ENCODE data around the gene MYBBP1A.

The MYBBP1A gene

DNA sequence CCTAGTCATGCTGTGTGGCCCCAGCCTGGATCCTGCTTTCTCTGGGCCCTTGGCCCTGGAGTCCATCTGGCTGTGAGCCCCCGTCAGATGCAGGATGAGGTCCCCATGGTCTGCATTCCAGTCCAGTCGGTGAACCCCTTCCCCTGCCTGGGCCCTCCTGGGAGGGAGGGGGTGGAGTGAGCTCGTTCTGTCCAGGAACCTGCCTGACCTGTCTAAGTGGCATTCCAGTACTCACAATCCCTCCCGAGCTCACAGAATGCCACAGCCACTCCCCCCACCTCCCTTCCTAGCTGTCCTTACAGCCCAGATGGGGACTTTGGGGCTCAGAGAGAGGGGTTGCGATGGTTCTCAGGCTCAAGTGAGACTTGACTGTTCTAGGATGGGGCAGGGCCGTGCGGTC lies 41.0 kb downstream of the MYBBP1A start:
- Histone ChIP-seq H3K4me2 (peak overlapping the region in 2 of 11 experiments; percentile 4 to 8; a peak in 1 of 22 replicates), H3K9ac (peak overlapping the region in 2 of 11 experiments; percentile 6 to 14; a peak in 4 of 22 replicates), H3K4me3 (no peak overlapping the region), H3K9me3 (replicated peaks in 1 of 11) (no peaks in the 10 kb centered on the region), H4K20me1 (peaks cover 0 to 17% (median 0%) of the 10 kb centered on the region in 11 experiments; a peak in 4 of 22 replicates), H3K36me3 (no peaks in the 10 kb centered on the region), H3K27ac (peak overlapping the region in 6 of 11 experiments; percentile 9 to 59 (median 24); a peak in 8 of 22 replicates), H3K4me1 (peaks cover 56 to 97% (median 84%) of the 10 kb centered on the region in 10 experiments), H3K27me3 (no peaks in the 10 kb centered on the region)
- no peak for TF ChIP-seq Cebpa-rat (IDR thresholded peaks at IDR 0.05)

DNA sequence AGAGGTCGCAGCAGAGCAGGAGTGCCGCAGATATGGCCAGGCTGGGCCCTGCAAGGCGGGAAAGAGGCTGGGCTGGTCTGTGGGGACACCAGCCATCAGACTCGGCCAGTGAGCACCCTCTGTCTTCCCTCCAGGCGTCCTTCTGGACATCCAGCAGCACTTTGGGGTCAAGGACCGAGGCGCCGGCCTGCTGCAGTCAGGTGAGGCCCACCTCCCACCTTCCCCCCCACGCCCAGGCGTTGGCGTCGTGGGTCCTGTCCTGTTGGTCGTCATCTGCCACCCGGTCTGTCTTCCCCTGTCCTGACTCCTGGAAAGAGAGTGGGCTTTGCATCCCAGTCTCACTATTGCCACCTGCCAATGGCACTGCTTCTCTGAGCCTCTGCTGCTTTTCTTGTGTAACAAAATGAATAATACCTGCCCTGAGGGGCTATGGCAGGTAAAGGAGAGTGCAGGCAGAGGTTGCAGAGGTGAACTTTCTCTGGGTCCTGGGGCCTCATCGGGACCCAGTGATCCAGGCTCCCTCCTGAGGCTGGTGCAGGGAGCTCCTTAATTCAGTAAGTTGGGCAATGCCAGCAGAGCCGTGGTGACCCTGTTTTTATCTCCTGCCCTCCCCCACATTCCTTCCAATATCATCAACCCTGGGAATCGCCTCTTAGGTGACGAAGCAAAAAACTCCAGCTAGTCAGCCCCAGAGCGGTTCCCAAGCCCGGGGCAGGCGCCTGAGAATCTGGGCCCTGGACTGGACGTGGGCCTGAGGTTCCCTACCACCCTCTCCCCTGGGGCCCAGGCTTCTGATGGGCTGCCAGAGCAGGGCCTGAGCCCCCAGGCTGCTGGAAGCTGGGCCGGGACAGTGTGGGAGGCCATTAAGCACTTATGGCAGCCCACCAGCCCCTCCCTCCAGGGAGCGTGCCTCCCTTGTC lies 41.8 kb downstream of the MYBBP1A start:
- peaks cover 0 to 25% (median 0%) of the 10 kb centered on the region in 11 experiments; a peak in 4 of 22 replicates for H4K20me1 ChIP-seq
- H3K4me3 ChIP-seq = no peak overlapping the region
- peak overlapping the region in 2 of 11 experiments; percentile 4 to 8; a peak in 1 of 22 replicates for H3K4me2 ChIP-seq
- no peaks in the 10 kb centered on the region for H3K9me3 ChIP-seq (replicated peaks in 1 of 11)
- TF ChIP-seq Cebpa-rat (IDR thresholded peaks at IDR 0.05) = no peak
- H3K4me1 ChIP-seq = peaks cover 56 to 97% (median 84%) of the 10 kb centered on the region in 10 experiments
- peak overlapping the region in 1 of 11 experiments; percentile 14; a peak in 4 of 22 replicates for H3K9ac ChIP-seq
- H3K27ac ChIP-seq = peak overlapping the region in 6 of 11 experiments; percentile 9 to 59 (median 24); a peak in 8 of 22 replicates
- H3K27me3 ChIP-seq = no peaks in the 10 kb centered on the region
- no peaks in the 10 kb centered on the region for H3K36me3 ChIP-seq

DNA sequence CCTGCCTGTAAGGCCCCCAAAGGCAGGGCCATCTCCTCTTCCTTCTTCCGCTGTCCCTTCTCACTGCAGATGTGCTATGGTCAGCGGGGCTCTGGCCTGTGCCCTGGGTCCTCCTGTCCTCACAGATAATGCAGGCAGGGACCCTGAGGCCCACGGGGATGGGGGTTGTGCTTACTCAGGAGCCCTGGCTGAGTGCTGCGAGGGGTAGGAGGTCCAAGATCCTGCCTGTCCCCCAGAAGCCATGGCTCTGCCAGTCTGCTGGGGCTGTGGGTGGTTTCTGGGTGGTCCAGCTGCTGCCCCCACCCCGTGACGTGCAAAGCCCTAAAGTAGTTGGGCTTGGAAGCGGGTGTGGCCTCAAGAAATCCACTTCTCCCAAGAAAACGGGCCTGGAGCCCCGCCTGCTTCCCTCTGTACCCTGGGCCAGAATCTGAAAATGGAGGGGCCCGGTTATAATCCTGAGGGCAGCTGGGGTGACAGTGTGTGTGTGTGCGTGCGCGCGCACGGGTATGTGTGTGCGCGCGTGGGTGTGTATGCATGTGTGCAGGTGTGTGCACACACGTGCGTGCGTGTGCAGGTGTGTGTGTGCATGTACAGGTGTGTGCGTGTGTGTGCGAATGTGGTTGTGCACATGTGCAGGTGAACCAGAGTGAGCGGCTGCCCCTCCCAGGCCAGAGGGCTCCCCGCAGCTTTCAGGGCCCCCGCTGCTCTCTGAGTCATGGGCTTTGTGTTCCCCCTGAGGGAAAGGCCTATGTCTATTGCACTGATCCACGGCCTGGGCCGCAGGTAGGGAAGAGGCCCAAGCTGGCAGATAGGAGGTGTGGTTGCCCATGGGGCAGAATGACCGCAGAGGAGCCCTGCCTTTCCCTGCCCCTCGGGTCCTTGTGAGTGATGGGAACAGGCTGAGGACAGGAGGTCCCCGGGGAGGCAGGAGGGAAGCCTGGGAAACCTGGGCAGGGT lies 42.8 kb downstream of the MYBBP1A start:
- H3K36me3 ChIP-seq = no peaks in the 10 kb centered on the region
- TF ChIP-seq Cebpa-rat (IDR thresholded peaks at IDR 0.05) = no peak
- no peak overlapping the region for H3K27ac ChIP-seq
- H3K9ac ChIP-seq = 0 out of 22 replicates have a peak overlapping the region, but pooled peaks of 1 of the 11 experiments have one; percentile 18
- peak overlapping the region in 6 of 11 experiments; percentile 83 to 94 (median 90); a peak in 10 of 22 replicates for H3K4me2 ChIP-seq
- H3K4me3 ChIP-seq = no peak overlapping the region
- H3K9me3 ChIP-seq (replicated peaks in 1 of 11) = no peaks in the 10 kb centered on the region
- no peaks in the 10 kb centered on the region for H3K27me3 ChIP-seq
- H4K20me1 ChIP-seq = peaks cover 0 to 26% (median 0%) of the 10 kb centered on the region in 11 experiments; a peak in 4 of 22 replicates
- H3K4me1 ChIP-seq = peaks cover 60 to 97% (median 87%) of the 10 kb centered on the region in 10 experiments

DNA sequence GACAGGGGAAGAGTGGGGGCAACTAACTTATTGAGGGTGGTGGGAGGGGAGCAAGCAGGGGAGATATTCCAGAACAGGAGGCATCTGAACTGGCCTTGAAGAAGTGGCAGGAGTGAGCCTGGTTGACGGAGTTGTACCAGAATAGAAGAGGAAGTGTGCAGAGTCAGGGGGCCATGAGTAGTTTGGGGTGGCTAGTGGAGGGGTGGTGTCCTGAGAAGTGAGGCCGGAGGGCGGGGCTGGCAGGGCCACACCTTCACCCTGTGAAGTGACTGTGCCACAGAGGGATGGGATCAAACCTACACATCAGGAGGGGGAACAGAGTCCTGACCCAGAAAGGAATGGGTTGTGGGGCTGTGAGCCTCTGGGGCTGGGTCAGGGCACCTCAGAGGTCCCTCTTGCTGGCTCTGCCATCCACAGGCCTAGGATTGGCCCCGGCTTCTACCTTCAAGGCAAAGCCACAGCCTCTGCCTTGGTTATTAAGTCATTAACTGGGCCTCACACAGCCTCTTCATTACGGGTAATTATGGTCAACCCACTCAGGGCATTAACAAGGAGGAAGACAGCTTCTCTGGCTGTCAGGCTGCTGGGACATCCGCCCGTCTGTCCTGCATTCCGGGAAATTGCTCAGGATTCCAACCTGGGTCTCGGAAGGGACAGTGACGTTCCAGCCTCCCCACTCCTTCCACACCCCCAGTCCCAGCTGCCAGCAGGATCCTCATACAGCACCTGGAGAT lies 43.8 kb downstream of the MYBBP1A start:
- Histone ChIP-seq H3K4me1 (peaks cover 59 to 95% (median 82%) of the 10 kb centered on the region in 10 experiments), H3K4me2 (peak overlapping the region; percentile 83 to 97 (median 89)), H3K4me3 (no peak overlapping the region), H3K27ac (peak overlapping the region in 6 of 11 experiments; percentile 2 to 59 (median 30); a peak in 5 of 22 replicates), H3K36me3 (no peaks in the 10 kb centered on the region), H4K20me1 (peaks cover 0 to 31% (median 0%) of the 10 kb centered on the region in 11 experiments; a peak in 4 of 22 replicates), H3K9me3 (replicated peaks in 1 of 11) (no peaks in the 10 kb centered on the region), H3K27me3 (no peaks in the 10 kb centered on the region), H3K9ac (peak overlapping the region in 1 of 11 experiments; percentile 7; a peak in 2 of 22 replicates)
- TF ChIP-seq Cebpa-rat (IDR thresholded peaks at IDR 0.05) = no peak

DNA sequence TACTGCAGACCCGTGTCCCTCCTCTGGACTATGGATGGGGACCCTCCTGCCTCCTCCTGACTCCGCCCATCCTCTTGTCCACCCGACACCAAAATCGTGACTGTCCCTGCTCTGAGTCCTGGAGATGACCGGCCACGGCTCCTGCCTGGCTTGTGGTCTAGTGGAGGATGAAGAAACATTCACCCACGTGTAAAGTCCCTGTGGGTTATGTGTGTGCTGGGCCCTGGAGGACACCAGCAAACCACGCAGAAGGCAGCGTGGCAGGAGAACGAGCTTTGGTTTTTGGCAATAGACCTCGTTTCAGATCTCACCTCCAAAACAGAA lies 44.6 kb downstream of the MYBBP1A start:
- TF ChIP-seq Cebpa-rat (IDR thresholded peaks at IDR 0.05) = no peak
- peaks cover 0 to 39% (median 0%) of the 10 kb centered on the region in 11 experiments; a peak in 4 of 22 replicates for H4K20me1 ChIP-seq
- 0 out of 20 replicates have a peak overlapping the region, but pooled peaks of 1 of the 10 experiments have one; percentile 33 for H3K4me3 ChIP-seq
- no peaks in the 10 kb centered on the region for H3K9me3 ChIP-seq (replicated peaks in 1 of 11)
- no peaks in the 10 kb centered on the region for H3K27me3 ChIP-seq
- H3K9ac ChIP-seq = peak overlapping the region in 3 of 11 experiments; percentile 40 to 51 (median 50); a peak in 4 of 22 replicates
- no peaks in the 10 kb centered on the region for H3K36me3 ChIP-seq
- H3K4me2 ChIP-seq = peak overlapping the region; percentile 83 to 97 (median 89)
- peaks cover 56 to 95% (median 82%) of the 10 kb centered on the region in 10 experiments for H3K4me1 ChIP-seq
- peak overlapping the region in 3 of 11 experiments; percentile 28 to 59 (median 56); a peak in 6 of 22 replicates for H3K27ac ChIP-seq

DNA sequence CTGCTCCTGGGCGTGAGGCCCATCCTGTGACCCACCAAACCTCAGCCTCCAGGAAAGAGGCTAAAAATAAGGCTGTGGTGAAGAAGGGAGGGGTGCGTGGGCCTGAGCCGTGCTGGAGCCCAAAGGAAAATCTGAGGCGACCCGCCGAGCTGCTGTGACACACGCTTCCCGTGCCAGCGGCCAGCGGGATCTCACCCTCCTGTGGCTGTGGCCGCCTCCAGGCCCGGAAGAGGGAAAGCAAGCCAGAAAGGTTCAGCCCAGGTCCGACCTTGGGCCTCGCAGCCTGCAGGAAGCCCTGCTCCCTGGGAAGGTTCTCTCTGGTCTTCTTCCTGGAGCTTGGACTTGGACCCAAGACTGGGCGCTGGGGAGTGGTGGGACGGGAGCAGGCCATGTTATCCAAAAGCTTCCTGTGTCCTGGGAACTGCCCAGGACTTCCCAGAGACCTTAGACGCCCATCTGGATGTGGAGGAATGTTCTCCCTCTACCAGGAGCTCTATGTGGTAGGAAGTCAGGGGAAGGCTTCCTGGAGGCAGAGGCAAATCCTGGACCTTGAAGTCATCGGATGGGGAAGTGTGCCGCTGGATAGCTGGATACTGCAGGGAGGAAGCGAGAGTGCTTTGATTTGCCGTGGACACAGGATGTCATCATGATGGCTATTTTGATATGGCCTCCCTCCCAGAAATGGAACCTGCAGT lies 45.1 kb downstream of the MYBBP1A start:
- no peaks in the 10 kb centered on the region for H3K9me3 ChIP-seq (replicated peaks in 1 of 11)

DNA sequence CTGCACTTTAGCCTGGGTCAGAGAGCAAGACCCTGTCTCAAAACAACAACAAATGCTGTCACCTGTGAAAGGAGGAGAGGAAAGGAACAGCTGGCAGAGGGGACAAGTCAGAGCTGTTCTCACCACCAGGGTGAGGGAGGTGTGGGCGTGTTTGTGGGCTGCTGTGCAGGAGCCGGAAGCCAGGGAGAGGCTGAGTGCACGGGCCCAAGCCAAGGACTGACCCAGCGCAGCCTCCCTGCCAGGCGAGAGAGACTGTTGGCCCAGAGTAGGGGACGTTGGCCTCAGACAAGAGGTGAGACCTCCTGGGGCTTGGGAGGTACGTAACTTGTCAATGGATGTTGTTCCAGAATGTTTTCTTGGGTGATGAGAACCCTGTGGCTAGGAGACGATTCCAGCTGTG lies 45.8 kb downstream of the MYBBP1A start:
- peak overlapping the region in 7 of 10 experiments; percentile 18 to 46 (median 33); a peak in 7 of 20 replicates for H3K4me3 ChIP-seq
- H3K27ac ChIP-seq = peak overlapping the region in 10 of 11 experiments; percentile 6 to 64 (median 42); a peak in 18 of 22 replicates
- no peaks in the 10 kb centered on the region for H3K9me3 ChIP-seq (replicated peaks in 1 of 11)
- peak overlapping the region; percentile 83 to 97 (median 89) for H3K4me2 ChIP-seq
- no peak for TF ChIP-seq Cebpa-rat (IDR thresholded peaks at IDR 0.05)
- peaks cover 0 to 50% (median 0%) of the 10 kb centered on the region in 11 experiments; a peak in 4 of 22 replicates for H4K20me1 ChIP-seq
- H3K4me1 ChIP-seq = peaks cover 65 to 95% (median 83%) of the 10 kb centered on the region in 10 experiments
- no peaks in the 10 kb centered on the region for H3K36me3 ChIP-seq
- peak overlapping the region; percentile 22 to 61 (median 50); a peak in 18 of 22 replicates for H3K9ac ChIP-seq
- no peaks in the 10 kb centered on the region for H3K27me3 ChIP-seq

More for the DNA sequence above, 45.1 kb downstream of the MYBBP1A start:
- peak overlapping the region; percentile 22 to 61 (median 50); a peak in 19 of 22 replicates for H3K9ac ChIP-seq
- no peaks in the 10 kb centered on the region for H3K36me3 ChIP-seq
- peak overlapping the region in 7 of 10 experiments; percentile 18 to 46 (median 33); a peak in 7 of 20 replicates for H3K4me3 ChIP-seq
- H3K27ac ChIP-seq = peak overlapping the region in 10 of 11 experiments; percentile 6 to 64 (median 42); a peak in 18 of 22 replicates
- peak overlapping the region; percentile 83 to 97 (median 89) for H3K4me2 ChIP-seq
- H3K27me3 ChIP-seq = no peaks in the 10 kb centered on the region
- TF ChIP-seq Cebpa-rat (IDR thresholded peaks at IDR 0.05) = no peak
- peaks cover 0 to 44% (median 0%) of the 10 kb centered on the region in 11 experiments; a peak in 4 of 22 replicates for H4K20me1 ChIP-seq
- peaks cover 58 to 95% (median 82%) of the 10 kb centered on the region in 10 experiments for H3K4me1 ChIP-seq

All from BLaER1 treated with 17β-estradiol and CSF1 and Interleukin-3, amounts not matched to agents 10 nM and 100 nM (cell line).